Activated CD8-positive, alpha-beta memory T cell treated with anti-CD3 and anti-CD28 coated beads, Interleukin-2, amount 10 ng/mL, durations not matched to agents 7 days and 5 days (primary cell): ENCODE measurements around the gene GRHL1. TPM values are rescaled to one million over a fixed set of nuclear protein-coding genes. Genes with fewer than 3 reads are reported as not detected.

ENCODE experiments used
- ATAC-seq: fragments of 150-1000 bp; cut with Tn5 transposase; one replicate; pipeline ENCODE4 v1.10.0; 2021; ENCODE audit warnings: moderate library complexity
- CTCF ChIA-PET: fragments of 350-600 bp; sonication (Branson Sonifier 250); formaldehyde crosslinking; loops from one replicate; lab custom pipeline; 2021; ENCODE audit warnings: antibody characterized with exemption; lab: Charles Lee
- DNase-seq: peaks from one replicate; pipeline ENCODE4 v3.0.0-alpha.2; 2020
- H3K27ac Mint-ChIP-seq: one replicate; pipeline ENCODE4 v1.8.0; 2021; ENCODE audit warnings: mild to moderate bottlenecking, mixed read lengths
- H3K27me3 Mint-ChIP-seq: one replicate; pipeline ENCODE4 v1.8.0; 2021; ENCODE audit warnings: mixed read lengths
- H3K36me3 Mint-ChIP-seq: one replicate; pipeline ENCODE4 v1.8.0; 2021; ENCODE audit warnings: mild to moderate bottlenecking, mixed read lengths
- H3K4me1 Mint-ChIP-seq: one replicate; pipeline ENCODE4 v1.8.0; 2021; ENCODE audit warnings: mixed read lengths
- H3K4me3 Mint-ChIP-seq: one replicate; pipeline ENCODE4 v1.8.0; 2021; ENCODE audit warnings: mild to moderate bottlenecking, moderate library complexity, mixed read lengths
- H3K9me3 Mint-ChIP-seq: one replicate; pipeline ENCODE4 v1.8.0; 2022; ENCODE audit warnings: low read depth, mixed read lengths
- total RNA-seq, 2 experiments: library from RNA; stranded (reverse); gene quantifications; one replicate each; pipeline ENCODE4 v1.2.3, GENCODE V29; 2021

GRHL1 gene
- total RNA-seq, 2 experiments from 2014 or later = 0.64 to 1.0 TPM

DNA sequence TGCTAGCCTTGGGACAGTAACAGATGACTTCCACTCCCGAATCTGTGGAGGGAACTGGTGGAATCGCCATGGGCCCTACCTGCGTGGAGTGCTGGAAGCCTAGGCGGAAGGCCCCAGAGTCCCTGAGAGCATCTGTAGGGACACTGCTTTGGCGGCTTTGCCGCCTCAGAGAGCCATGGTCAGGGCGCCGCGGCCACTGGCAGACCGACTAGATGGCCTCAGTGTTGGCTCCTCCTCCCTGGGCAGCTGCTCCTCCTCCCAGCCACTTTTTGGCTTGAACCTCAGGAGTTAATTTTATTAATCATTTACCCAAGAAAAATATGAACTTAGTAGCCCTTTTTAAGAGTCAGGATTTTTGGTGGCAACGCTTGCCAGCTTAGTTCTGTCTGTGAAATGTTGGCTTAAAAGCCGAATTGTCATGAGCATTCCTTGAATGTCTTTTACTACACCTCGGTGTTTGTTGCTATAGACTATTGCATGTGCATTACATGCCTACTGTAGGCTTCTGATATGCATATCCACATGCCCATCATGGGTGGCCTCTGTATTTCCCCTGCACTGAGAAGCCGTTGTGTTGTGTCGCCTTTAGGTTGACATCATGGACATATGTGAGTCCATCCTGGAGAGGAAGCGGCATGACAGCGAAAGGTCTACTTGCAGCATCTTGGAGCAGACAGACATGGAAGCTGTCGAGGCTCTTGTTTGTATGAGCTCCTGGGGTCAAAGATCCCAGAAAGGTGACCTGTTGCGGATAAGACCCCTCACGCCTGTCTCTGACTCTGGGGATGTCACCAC lies 94.3 kb downstream of the GRHL1 start:
- CTCF ChIA-PET = interaction anchor here (1.1 to 10.3 kb wide), 8 partner anchors 12 to 245 kb away, joined by 3 to 169 read pairs (median 6); no protein-coding TSS in a partner anchor
- no peak for DNase-seq
- Mint-ChIP-seq H3K4me1 (peaks cover 13% of the 10 kb centered on the region), H3K27ac (no peak overlapping the region), H3K27me3 (peaks cover 15% of the 10 kb centered on the region), H3K9me3 (no peaks in the 10 kb centered on the region), H3K4me3 (no peak overlapping the region), H3K36me3 (peaks cover 3% of the 10 kb centered on the region)
- ATAC-seq = no peak

DNA sequence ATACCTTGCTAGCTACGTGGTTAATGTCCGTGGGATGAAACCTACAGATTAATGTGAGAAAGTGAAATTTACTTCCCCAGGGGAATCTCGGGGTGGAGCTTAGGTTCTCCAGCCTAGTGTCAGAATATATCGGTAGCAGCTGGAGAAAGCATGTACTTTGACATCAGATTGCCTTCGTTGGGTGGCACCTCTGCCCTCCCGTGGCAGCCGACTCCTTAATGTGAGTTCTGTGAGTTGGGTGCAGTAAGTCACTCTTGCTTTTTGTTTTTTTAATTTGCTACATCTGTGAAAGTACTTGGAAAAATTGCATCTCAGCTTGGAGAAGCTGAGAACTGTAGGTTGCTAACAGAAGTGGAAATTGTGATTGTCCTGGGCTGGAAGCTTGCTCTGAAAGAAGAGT lies 95.4 kb downstream of the GRHL1 start:
- CTCF ChIA-PET = interaction anchor here (1.0 to 10.3 kb wide), 10 partner anchors 10 to 277 kb away, joined by 3 to 169 read pairs (median 7); no protein-coding TSS in a partner anchor
- ATAC-seq = no peak
- H3K4me1 Mint-ChIP-seq = peaks cover 13% of the 10 kb centered on the region

DNA sequence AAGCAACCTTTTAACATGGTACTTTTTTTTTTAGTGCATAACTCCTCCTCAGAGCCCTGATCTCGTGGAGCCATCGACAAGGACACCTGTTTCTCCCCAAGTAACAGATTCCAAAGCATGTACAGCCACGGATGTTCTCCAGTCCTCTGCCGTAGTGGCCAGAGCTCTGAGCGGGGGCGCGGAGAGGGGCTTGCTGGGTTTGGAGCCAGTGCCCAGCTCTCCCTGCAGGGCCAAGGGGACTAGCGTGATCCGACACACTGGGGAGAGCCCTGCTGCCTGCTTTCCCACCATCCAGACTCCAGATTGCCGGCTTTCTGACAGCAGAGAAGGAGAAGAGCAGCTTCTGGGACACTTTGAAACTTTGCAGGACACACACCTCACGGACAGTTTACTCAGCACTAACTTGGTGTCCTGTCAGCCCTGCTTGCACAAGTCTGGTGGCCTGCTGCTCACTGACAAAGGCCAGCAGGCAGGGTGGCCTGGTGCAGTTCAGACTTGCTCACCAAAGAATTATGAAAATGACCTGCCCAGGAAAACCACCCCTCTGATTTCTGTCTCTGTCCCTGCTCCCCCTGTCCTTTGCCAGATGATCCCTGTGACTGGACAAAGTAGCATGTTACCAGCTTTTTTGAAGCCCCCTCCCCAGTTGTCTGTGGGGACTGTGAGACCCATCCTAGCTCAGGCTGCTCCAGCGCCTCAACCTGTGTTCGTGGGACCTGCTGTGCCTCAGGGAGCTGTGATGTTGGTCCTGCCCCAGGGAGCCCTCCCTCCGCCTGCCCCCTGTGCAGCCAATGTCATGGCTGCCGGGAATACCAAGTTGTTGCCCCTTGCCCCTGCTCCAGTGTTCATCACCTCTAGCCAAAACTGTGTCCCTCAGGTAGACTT lies 96.4 kb downstream of the GRHL1 start:
- H3K4me3 Mint-ChIP-seq = no peak overlapping the region
- H3K4me1 Mint-ChIP-seq = peaks cover 8% of the 10 kb centered on the region
- no peak for DNase-seq
- CTCF ChIA-PET = interaction anchor here (0.7 to 10.3 kb wide), 26 partner anchors 9 to 1211 kb away, joined by 3 to 169 read pairs (median 5); partner anchors contain the start of genes KIDINS220 and TAF1B
- H3K9me3 Mint-ChIP-seq = no peaks in the 10 kb centered on the region
- peaks cover 6% of the 10 kb centered on the region for H3K36me3 Mint-ChIP-seq
- no peak overlapping the region for H3K27ac Mint-ChIP-seq
- no peak for ATAC-seq
- H3K27me3 Mint-ChIP-seq = peaks cover under 1% of the 10 kb centered on the region

More for the DNA sequence above, 95.4 kb downstream of the GRHL1 start:
- no peak overlapping the region for H3K27ac Mint-ChIP-seq
- DNase-seq = no peak
- peaks cover 9% of the 10 kb centered on the region for H3K27me3 Mint-ChIP-seq
- H3K4me3 Mint-ChIP-seq = no peak overlapping the region
- peaks cover 3% of the 10 kb centered on the region for H3K36me3 Mint-ChIP-seq
- H3K9me3 Mint-ChIP-seq = no peaks in the 10 kb centered on the region

DNA sequence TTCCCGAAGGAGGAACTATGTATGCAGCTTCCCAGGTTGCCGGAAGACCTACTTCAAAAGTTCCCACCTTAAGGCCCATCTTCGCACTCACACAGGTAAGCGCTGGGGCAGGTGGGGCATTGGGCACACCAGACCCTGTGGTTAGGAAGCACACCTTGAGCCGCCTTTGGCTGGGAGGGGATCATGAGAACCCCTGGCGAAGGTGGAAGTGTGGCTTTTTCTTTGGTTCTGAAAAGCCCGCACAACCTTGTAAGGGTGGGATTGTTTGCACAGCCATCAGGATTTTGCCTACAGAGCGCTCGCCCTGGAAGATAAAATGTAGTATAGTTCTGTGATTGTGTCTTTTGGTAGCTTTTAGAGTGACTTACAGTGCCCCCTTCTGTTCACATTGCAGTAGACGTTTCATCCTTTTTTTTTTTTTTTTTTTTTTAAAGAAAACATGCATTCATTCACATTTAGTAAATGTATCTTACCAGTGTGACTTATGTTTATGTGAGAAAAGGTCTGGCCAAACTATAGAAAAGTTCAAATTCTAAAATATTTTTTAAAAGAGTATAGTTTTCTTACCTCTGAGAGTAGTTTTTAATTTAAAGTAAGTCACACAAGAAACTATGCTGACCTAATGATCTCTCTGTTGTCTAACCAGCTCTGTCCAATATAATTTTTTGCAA lies 97.1 kb downstream of the GRHL1 start:
- Mint-ChIP-seq H3K27ac (no peak overlapping the region), H3K27me3 (no peaks in the 10 kb centered on the region), H3K4me1 (peaks cover 8% of the 10 kb centered on the region), H3K9me3 (no peaks in the 10 kb centered on the region), H3K4me3 (no peak overlapping the region), H3K36me3 (peaks cover 6% of the 10 kb centered on the region)
- CTCF ChIA-PET = interaction anchor here (0.5 to 10.3 kb wide), 26 partner anchors 8 to 1211 kb away, joined by 3 to 169 read pairs (median 5); partner anchors contain the start of genes KIDINS220 and TAF1B
- DNase-seq (no peak), ATAC-seq (no peak)

Other genes starting within 250 kb of the GRHL1 start
- 10 to 100 TPM; 29.5 to 31.2 TPM for gene TAF1B, start 108.2 kb upstream of the GRHL1 start, total RNA-seq
- gene KLF11, start 91.9 kb downstream of the GRHL1 start, total RNA-seq = 10 to 100 TPM; 10.4 to 11.0 TPM
- under 1 TPM in 1 of 2 experiments, not detected in 1; 0.75 TPM for gene CYS1, start 128.7 kb downstream of the GRHL1 start, total RNA-seq
- gene RRM2, start 171.0 kb downstream of the GRHL1 start, total RNA-seq = 100 to 1,000 TPM; 506 to 648 TPM